Cerebellar cortex (tissue), 1 donor: Measurements from ENCODE around the gene AHCYL2.
"Not testable (repeated sequence)": the region's sequence is repeated elsewhere in the genome, so short reads cannot be mapped to it uniquely, and the experiment has no call there.

Experiments
- DNase-seq: peaks from one replicate; pipeline ENCODE4 v3.0.0-alpha.2; 2015; ENCODE audit warnings: low spot score

AHCYL2 gene

GRCh38 chr7:129454249-129454551 is 229.4 kb downstream of the AHCYL2 start:
- no peak for DNase-seq

GRCh38 chr7:129456421-129456820 is 231.6 kb downstream of the AHCYL2 start:
- no peak for DNase-seq

- DNase-seq, result no peak
These were observed 232.3 kb downstream of the AHCYL2 start for GRCh38 chr7:129457101-129457500.

DNA sequence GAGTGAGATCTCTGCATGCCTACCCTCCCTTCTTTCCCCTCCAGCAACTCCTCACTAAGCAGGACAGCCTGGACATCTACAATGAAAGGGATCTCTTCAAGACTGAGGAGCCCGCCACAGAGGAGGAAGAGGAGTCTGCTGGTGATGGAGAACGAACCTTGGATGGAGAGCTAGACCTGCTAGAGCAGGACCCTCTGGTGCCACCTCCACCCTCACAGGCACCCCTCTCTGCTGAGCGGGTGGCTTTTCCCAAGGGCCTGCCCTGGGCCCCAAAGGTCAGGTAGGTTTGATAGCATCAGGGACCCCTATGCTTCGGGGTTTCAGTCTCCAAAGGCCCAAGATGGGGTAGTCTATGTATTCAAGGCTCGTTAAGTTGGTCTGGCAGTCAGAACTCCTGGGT is 233.3 kb downstream of the AHCYL2 start:
- no peak for DNase-seq

DNA sequence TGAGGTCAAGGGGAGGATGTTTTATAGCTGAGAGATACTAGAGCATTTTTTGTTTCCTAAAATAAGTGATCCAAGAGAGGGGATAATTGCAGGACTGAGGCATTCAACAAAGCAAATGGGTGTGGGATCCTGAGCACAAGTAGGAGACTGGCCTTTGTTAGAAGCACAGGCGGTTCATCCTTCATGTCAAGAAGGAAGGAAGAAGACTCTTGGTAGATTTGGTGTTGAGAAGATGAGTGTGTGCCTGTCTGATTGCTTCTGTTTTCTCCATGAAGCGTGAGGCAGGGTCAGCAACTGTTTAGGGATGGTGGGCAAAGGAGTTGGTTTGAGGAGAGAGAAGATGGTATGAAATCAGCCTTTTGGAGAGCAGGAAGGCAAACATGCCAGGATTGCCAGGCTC is 237.0 kb downstream of the AHCYL2 start:
- DNase-seq, result no peak

DNA sequence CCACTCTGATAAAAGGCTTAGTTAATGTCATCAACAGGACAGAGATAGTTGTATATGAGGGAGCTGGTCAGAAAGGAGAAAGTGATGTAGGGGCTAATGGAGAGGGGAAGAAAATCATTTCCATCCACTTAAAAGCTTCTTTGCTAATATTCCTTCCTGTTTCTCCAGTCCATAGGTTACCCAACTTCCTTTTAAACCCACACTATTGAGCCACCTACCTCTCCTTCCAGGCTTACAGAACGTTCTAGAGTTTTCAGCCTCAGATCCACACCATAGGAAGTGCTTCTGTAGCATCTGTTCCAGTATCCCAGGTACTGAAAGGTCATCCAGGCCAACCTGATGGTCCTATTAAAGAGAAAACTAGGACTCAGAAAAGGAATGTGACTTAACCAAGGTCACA is 237.6 kb downstream of the AHCYL2 start:
- DNase-seq, result no peak

DNA sequence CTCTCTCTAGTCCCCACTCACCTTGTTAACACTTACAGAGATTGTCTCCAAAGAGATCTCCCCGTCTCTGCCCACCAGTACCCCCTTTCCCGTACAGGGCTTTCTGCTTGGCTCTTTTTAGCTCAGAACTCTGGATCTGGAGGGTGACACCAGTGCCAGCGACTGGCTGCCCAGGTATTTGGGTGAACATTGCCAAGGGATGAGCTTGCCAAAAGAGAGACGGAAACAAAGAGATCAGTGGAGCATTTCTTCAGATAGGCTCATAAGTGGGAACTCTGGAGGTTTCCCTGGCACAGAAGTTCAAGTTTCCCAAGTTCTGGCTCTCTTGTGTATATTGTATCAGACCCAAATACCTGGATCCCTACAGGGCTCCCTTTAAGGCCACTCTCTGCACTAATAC is 239.4 kb downstream of the AHCYL2 start:
- peak; percentile 15 for DNase-seq

DNA sequence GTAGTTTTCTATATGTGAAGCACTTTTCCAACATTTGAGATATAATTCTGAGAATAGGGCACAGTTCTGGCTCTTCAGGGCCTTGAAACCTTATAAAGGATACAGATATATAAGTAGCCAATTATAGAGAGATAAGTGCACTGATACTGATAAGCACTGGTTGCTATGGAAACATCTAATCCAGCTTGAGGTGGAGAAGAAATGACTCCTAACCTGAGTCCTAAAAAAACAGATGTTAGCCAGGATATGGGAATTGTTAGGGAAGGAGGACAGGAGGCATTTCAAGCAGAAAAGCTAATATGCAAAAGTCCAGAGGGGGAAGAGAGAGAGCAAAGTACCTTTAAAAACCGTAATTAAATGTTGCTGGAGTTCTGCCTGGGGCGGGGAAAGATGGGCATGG is 240.2 kb downstream of the AHCYL2 start:
- DNase-seq, result no peak

DNA sequence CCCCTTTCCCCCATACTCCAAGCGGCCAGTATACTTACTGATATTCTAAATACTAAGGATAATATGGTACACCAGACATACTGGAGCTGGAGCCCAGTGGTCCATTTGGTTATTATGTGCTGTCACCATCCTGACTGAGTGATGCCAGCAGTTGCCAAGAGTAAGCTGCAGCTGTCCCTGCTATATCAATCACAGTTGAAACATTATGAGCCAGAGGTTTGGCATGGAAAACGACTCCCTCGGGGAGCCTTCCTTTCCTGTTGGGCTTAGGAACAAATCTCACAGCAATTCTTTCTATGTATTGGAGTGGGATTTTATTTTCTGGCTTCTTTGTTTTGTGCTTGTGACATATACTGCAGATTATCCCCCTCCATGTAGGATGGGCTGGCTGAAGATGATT is 242.0 kb downstream of the AHCYL2 start:
- DNase-seq, result no peak

GRCh38 chr7:129468087-129468486 is 243.3 kb downstream of the AHCYL2 start:
- DNase-seq, result no peak

DNA sequence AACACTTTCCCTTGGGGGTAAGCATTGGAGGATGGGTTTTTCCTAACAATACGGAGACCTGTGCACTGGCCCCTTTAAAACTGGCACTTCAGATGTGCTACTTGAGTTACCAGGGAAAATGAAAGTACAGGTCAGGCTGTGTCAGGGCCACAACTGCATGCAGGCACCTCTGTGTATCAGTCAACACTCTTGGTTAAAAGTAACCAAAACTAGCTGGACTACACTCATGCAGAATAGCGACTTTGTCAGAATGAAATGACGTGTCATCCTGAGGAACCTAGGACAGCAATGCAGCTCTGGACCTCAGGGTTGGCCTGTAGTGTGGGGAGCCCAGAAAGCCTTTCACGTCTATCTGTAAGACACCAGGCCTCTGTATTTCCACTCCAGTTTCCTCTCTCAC is 243.7 kb downstream of the AHCYL2 start:
- no peak for DNase-seq

DNA sequence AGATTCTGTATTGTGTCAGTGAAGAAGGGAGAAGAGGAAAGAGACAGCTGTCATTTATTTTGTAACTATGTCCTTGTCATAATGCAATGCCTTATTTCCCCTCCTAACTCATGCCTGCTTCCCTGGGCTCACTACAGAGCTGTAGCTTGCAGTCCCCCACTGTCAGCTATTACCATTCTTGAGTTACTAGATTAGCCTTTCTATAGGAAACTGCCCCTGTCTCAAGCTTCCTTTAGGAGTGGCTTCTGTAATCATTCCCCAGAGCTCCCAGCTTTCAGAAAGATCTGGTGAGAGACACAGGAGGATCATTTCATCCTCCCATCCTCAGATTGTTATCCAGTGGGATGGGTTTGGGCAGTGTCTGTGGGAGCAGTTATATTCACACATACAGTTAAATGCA is 245.1 kb downstream of the AHCYL2 start:
- no peak for DNase-seq

GRCh38 chr7:129470411-129470810 is 245.6 kb downstream of the AHCYL2 start:
- no peak for DNase-seq

DNA sequence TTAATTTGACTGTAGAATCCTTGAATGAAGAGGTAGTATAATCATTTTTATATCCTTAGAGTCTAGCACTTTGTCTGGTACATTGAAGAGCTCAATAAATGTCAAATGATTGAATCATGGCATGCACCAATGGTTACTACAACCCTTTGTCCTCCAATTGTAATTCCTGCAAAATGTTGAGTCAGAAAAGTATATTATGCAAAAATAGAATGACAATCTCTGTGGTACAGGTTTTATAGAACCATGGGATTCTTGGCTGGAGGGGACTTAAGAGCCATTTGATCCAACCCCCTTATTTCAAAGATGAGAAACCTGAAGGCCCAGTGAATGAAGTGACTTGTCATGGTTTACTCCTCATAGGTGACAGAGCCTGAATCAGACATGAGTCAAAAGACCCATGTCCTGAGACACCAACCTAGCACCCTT is 246.6 kb downstream of the AHCYL2 start:
- no peak for DNase-seq

- not testable (repeated sequence) for DNase-seq
These were observed 251.1 kb downstream of the AHCYL2 start for GRCh38 chr7:129475931-129476330.

GRCh38 chr7:129476398-129476797 is 251.6 kb downstream of the AHCYL2 start:
- DNase-seq, result not testable (repeated sequence)
